A549 (cell line): ENCODE results near the gene NUP62. TPM values are rescaled to one million over a fixed set of nuclear protein-coding genes. Genes with fewer than 3 reads are reported as not detected.
A peak's percentile ranks its signal among the peaks of the same experiment; 100 is the strongest.

Experiments
- ATAC-seq, 2 experiments: fragments of 200-7000 bp in 1 of 2; fragments of >200 bp in 1 of 2; cut with Nextera tagmentation in 1 of 2; cut with Tn5 transposase in 1 of 2; 3 replicates each; pipeline versions ENCODE4 v1.8.0 to v1.9.1; 2018 to 2020; ENCODE audit warnings: mild to moderate bottlenecking in 1 of 2, moderate library complexity in 1 of 2
- CTCF ChIA-PET: fragments of 300-600 bp; sonication (Branson Sonifier 250); formaldehyde crosslinking; extraction: SDS; loops from one replicate; lab custom pipeline; 2021; ENCODE audit warnings: antibody characterized with exemption, inconsistent platforms; lab: Yijun Ruan, JAX
- POLR2A ChIA-PET: fragments of 350-600 bp; formaldehyde crosslinking; extraction: SDS; loops from one replicate; lab custom pipeline; 2021; ENCODE audit warnings: antibody characterized with exemption, inconsistent platforms; lab: Yijun Ruan, JAX
- DNase-seq, 2 experiments: peaks; one replicate each; pipeline versions ENCODE4 v3.0.0 to v3.0.0-alpha.2; 2011 to 2016; ENCODE audit warnings: low read depth in 1 of 2, low spot score in 1 of 2
- FAIRE-seq: peaks from 2 replicates; lab custom pipeline; 2011; peaks lifted over from hg19 to GRCh38; lab: Jason Lieb, UNC
- H3K27ac ChIP-seq, 2 experiments: fragments of >200 bp; sonication (Bioruptor Twin); formaldehyde crosslinking; 3 replicates each; pipeline ENCODE4 v1.5.1; 2016 to 2017
- H3K4me1 ChIP-seq: fragments of >200 bp; sonication (Bioruptor Twin); formaldehyde crosslinking; 3 replicates; pipeline ENCODE4 v1.6.1; 2016
- H3K4me2 ChIP-seq: fragments of >200 bp; sonication (Bioruptor Twin); formaldehyde crosslinking; 3 replicates; pipeline ENCODE4 v1.6.1; 2016
- H3K4me3 ChIP-seq: fragments of >200 bp; sonication (Bioruptor Twin); formaldehyde crosslinking; 3 replicates; pipeline ENCODE4 v1.5.1; 2016
- H3K9me3 ChIP-seq: fragments of >200 bp; sonication (Bioruptor Twin); formaldehyde crosslinking; 3 replicates; pipeline ENCODE4 v1.6.1; 2016
- CBX8 ChIP-seq: fragments of 200-600 bp; sonication (generic); IDR thresholded peaks from 2 replicates; pipeline ENCODE4 v1.6.1; 2016
- CHD2 ChIP-seq: fragments of 150-350 bp; IDR thresholded peaks from 2 replicates; pipeline ENCODE4 v1.6.1; 2014; ENCODE audit warnings: low read length; ENCODE audit not compliant: partially characterized antibody
- CHD4 ChIP-seq: fragments of 200-600 bp; sonication (generic); IDR thresholded peaks from 2 replicates; pipeline ENCODE4 v1.6.1; 2016; ENCODE audit warnings: antibody characterized with exemption, mild to moderate bottlenecking, borderline replicate concordance
- EHF ChIP-seq: fragments of 250-450 bp; sonication (Bioruptor Pico); IDR thresholded peaks from 2 replicates; pipeline ENCODE4 v1.5.0; 2020; ENCODE audit warnings: mild to moderate bottlenecking
- EP300 ChIP-seq, 2 experiments: fragments of >200 bp; sonication (Bioruptor Twin); formaldehyde crosslinking; IDR thresholded peaks; 2 replicates in 1 of 2; 3 replicates in 1 of 2; pipeline ENCODE4 v1.6.1; 2016 to 2017
- FOSB ChIP-seq: fragments of 250-450 bp; sonication (Bioruptor Pico); IDR thresholded peaks from 2 replicates; pipeline ENCODE4 v1.5.0; 2020; ENCODE audit warnings: mild to moderate bottlenecking, moderate library complexity
- HEYL ChIP-seq: fragments of 250-450 bp; sonication (Bioruptor Pico); IDR thresholded peaks from 2 replicates; pipeline ENCODE4 v1.8.0; 2021; ENCODE audit warnings: mild to moderate bottlenecking, moderate library complexity
- HOXB13 ChIP-seq: fragments of 250-450 bp; sonication (Bioruptor Pico); IDR thresholded peaks from 2 replicates; pipeline ENCODE4 v1.5.0; 2020; ENCODE audit warnings: low read depth, mild to moderate bottlenecking, moderate library complexity
- JUNB ChIP-seq: fragments of >200 bp; sonication (Bioruptor Twin); formaldehyde crosslinking; IDR thresholded peaks from 2 replicates; pipeline ENCODE4 v1.6.1; 2016
- MAZ ChIP-seq: fragments of 150-350 bp; IDR thresholded peaks from 2 replicates; pipeline ENCODE4 v1.6.1; 2014; ENCODE audit warnings: antibody characterized with exemption, low read depth, low read length, borderline replicate concordance
- NR3C1 ChIP-seq: fragments of >200 bp; sonication (Bioruptor Twin); formaldehyde crosslinking; IDR thresholded peaks from 3 replicates; pipeline ENCODE4 v1.6.1; 2017
- PHF8 ChIP-seq: fragments of 200-600 bp; sonication (generic); IDR thresholded peaks from 2 replicates; pipeline ENCODE4 v1.6.1; 2016; ENCODE audit warnings: low read depth, mild to moderate bottlenecking, antibody characterized with exemption, moderate library complexity, borderline replicate concordance
- POLR2AphosphoS2 ChIP-seq: conservative IDR thresholded peaks from 2 replicates; pipeline ENCODE4 v1.6.1; 2012; ENCODE audit warnings: low read length, improper control_type of control experiment, inconsistent platforms
- RAD21 ChIP-seq, 2 experiments: fragments of >200 bp in 1 of 2; sonication (Bioruptor Twin) in 1 of 2; formaldehyde crosslinking in 1 of 2; IDR thresholded peaks in 1 of 2; conservative IDR thresholded peaks in 1 of 2; 2 replicates in 1 of 2; 3 replicates in 1 of 2; pipeline ENCODE4 v1.6.1; 2012 to 2018; ENCODE audit warnings: inconsistent platforms in 1 of 2
- RARB ChIP-seq: fragments of 250-450 bp; sonication (Bioruptor Pico); IDR thresholded peaks from 2 replicates; pipeline ENCODE4 v1.8.0; 2021; ENCODE audit warnings: mild to moderate bottlenecking, moderate library complexity
- RFX5 ChIP-seq: fragments of 450-650 bp; IDR thresholded peaks from 2 replicates; pipeline ENCODE4 v1.7.1; 2014; ENCODE audit warnings: antibody characterized with exemption, mild to moderate bottlenecking, moderate library complexity
- TP53 ChIP-seq: fragments of 250-450 bp; sonication (Bioruptor Pico); IDR thresholded peaks from 2 replicates; pipeline ENCODE4 v1.5.0; 2021; ENCODE audit warnings: mild to moderate bottlenecking, moderate library complexity
- ZC3H11A ChIP-seq: fragments of 450-650 bp; IDR thresholded peaks from 2 replicates; pipeline ENCODE4 v1.6.1; 2014; ENCODE audit warnings: antibody characterized with exemption, mild to moderate bottlenecking
- WGBS: methylation state at CpG from one replicate; pipeline ENCODE4 v1.1.6; 2017; ENCODE audit errors: missing lambda C conversion rate; 5-methylcytosine and 5-hydroxymethylcytosine counted together
- polyA plus RNA-seq, 4 experiments: library from polyadenylated mRNA; depleted of rRNA in 3 of 4; stranded (reverse); fragments of >200 nt; fragmentation: RNase III in 1 of 4; extraction: RNeasy Plus Mini Kit Qiagen cat#74134 plus additional on column Dnase treatment in 1 of 4; gene quantifications; 2 replicates in 3 of 4; 3 replicates in 1 of 4; pipeline ENCODE4 v1.2.3, GENCODE V29; 2011 to 2017
- TF ChIP-seq, protein P1 (sequence below): fragments of 250-450 bp; sonication (Bioruptor Pico); IDR thresholded peaks from 2 replicates; pipeline ENCODE4 v1.5.0; 2020; ENCODE audit warnings: low read depth, mild to moderate bottlenecking, moderate library complexity
- TF ChIP-seq, protein P2 (sequence below): IDR thresholded peaks from 2 replicates; pipeline ENCODE4 v1.6.1; 2012
- TF ChIP-seq, protein P3 (sequence below): fragments of >200 bp; sonication (Bioruptor Twin); formaldehyde crosslinking; IDR thresholded peaks from 2 replicates; pipeline ENCODE4 v1.6.1; 2016
- TF ChIP-seq, protein P4 (sequence below): fragments of >200 bp; sonication (Bioruptor Twin); formaldehyde crosslinking; IDR thresholded peaks from 3 replicates; pipeline ENCODE4 v1.6.1; 2016
- TF ChIP-seq, protein P5 (sequence below): IDR thresholded peaks from 2 replicates; pipeline ENCODE4 v1.6.1; 2012
- TF ChIP-seq, protein P6 (sequence below): IDR thresholded peaks from 2 replicates; pipeline ENCODE4 v1.6.1; 2012; ENCODE audit warnings: low read depth, borderline replicate concordance

NUP62 gene
- polyA plus RNA-seq, 2 of the 4 experiments (the other 2 are of a cell fraction), result 21.4 to 83.9 TPM

DNA sequence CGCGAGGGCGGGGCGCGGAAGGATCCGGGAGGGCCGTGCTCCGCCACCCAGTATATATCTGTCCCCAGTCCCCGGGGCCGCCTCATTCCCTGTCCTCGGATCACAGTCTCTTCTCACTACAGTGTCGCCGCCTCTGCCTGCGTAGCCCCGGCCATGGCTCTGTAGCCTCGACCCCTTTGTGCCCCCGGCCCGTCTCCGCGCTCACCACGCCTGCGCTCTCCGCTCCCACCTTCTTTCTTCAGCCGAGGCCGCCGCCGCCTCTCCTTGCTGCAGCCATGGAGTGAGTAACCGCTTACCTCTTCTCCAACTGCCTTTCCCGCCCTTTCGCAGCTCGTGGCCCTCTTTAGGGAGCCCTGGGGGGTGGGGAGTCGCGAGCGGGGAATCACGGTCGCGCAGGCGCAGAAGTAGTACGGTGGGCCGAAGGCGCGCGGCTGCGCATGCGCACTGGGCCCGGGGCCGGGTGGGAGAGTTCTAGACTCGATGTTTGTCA lies at the start of gene NUP62, which contains the start of gene ATF5 (continued):
- TF ChIP-seq HOXB13 (CRISPR knock-in tag) (peak; percentile 70; the same call in 1 of the 2 replicates), POLR2AphosphoS2 (no peak), ZC3H11A (0 out of 2 replicates have a peak, but pooled peaks have one; percentile 8), PHF8 (peak; percentile 88), RAD21 (conservative IDR thresholded peaks at IDR 0.05 in 1 of 2, IDR thresholded peaks at IDR 0.05 in 1 of 2) (no peak), MAZ (peak; percentile 23; the same call in 1 of the 2 replicates)
- TF ChIP-seq, protein P1, sequence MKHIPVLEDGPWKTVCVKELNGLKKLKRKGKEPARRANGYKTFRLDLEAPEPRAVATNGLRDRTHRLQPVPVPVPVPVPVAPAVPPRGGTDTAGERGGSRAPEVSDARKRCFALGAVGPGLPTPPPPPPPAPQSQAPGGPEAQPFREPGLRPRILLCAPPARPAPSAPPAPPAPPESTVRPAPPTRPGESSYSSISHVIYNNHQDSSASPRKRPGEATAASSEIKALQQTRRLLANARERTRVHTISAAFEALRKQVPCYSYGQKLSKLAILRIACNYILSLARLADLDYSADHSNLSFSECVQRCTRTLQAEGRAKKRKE (CRISPR knock-in tag), result no peak; the same call in 1 of the 2 replicates

DNA sequence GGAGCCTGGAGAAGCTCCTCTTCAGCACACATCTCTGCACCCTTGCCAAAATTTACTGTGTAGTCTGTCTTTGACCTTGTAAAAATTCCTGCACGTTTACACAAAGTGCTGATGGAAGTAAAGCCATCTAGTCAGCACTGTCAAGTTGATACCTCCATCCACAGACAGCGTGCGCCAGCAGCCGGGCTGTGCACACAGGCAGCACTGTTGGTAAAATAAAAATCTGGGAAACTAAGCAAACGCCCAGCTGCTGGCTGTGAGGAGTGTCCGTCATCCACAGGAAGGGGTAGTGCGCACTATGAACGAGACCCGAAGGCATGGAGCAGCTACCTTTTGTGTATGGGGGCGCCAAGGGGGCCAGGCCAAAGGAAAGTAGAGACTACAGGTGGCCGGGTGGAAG lies 49.0 kb upstream of the NUP62 start:
- POLR2A ChIA-PET, result no interaction called here
- Histone ChIP-seq H3K4me1 (no peaks in the 10 kb centered on the region), H3K27ac (no peak overlapping the region), H3K9me3 (no peaks in the 10 kb centered on the region), H3K4me3 (no peak overlapping the region), H3K4me2 (no peak overlapping the region)
- DNase-seq, result no peak
- CTCF ChIA-PET, result interaction anchor here (1.0 to 6.8 kb wide), 4 partner anchors 28 to 158 kb away, joined by 3 to 43 read pairs (median 4); no protein-coding TSS in a partner anchor
- no peak for ATAC-seq
- TF ChIP-seq, protein P2, sequence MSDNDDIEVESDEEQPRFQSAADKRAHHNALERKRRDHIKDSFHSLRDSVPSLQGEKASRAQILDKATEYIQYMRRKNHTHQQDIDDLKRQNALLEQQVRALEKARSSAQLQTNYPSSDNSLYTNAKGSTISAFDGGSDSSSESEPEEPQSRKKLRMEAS, result no peak
- TF ChIP-seq, protein P1 (CRISPR knock-in tag), result no peak
- TF ChIP-seq, protein P3, sequence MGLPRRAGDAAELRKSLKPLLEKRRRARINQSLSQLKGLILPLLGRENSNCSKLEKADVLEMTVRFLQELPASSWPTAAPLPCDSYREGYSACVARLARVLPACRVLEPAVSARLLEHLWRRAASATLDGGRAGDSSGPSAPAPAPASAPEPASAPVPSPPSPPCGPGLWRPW, result no peak
- TF ChIP-seq POLR2AphosphoS2 (no peak), ZC3H11A (no peak), CBX8 (no peak), RFX5 (no peak), JUNB (no peak), RARB (CRISPR knock-in tag) (no peak), CHD4 (no peak), EHF (no peak), HEYL (no peak), EP300 (IDR thresholded peaks at IDR 0.05) (no peak), CHD2 (no peak)
- TF ChIP-seq, protein P4, sequence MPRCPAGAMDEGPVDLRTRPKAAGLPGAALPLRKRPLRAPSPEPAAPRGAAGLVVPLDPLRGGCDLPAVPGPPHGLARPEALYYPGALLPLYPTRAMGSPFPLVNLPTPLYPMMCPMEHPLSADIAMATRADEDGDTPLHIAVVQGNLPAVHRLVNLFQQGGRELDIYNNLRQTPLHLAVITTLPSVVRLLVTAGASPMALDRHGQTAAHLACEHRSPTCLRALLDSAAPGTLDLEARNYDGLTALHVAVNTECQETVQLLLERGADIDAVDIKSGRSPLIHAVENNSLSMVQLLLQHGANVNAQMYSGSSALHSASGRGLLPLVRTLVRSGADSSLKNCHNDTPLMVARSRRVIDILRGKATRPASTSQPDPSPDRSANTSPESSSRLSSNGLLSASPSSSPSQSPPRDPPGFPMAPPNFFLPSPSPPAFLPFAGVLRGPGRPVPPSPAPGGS, result no peak
- TF ChIP-seq, protein P5, sequence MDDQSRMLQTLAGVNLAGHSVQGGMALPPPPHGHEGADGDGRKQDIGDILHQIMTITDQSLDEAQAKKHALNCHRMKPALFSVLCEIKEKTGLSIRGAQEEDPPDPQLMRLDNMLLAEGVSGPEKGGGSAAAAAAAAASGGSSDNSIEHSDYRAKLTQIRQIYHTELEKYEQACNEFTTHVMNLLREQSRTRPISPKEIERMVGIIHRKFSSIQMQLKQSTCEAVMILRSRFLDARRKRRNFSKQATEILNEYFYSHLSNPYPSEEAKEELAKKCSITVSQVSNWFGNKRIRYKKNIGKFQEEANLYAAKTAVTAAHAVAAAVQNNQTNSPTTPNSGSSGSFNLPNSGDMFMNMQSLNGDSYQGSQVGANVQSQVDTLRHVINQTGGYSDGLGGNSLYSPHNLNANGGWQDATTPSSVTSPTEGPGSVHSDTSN, result no peak
- 77% methylated on average over 11 of the region's 11 CpGs for WGBS
- no peak for FAIRE-seq

DNA sequence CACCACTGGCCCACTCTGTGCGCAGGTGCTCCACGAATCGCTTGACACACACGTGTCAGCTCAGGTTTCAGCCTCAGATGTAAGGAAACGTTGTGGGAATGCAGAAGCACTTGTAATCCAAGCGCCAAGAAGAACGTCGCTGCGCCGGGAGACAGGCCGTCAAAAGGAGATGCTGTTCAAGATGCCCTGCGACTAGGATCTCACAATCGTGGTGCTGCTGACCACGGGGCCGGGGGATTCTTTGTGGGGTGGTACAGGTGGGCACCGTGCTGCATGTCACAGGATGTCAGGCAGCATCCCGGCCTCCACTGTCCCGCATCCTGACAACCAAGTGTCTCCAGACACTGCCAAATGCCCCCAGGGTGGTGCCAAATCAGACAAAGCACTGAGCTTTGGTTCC lies 48.6 kb upstream of the NUP62 start:
- FAIRE-seq (no peak), ATAC-seq (no peak), DNase-seq (no peak)
- H3K9me3 ChIP-seq, result no peaks in the 10 kb centered on the region
- ChIA-PET CTCF (interaction anchor here (1.0 to 6.8 kb wide), 3 partner anchors 12 to 40 kb away, joined by 3 to 43 read pairs (median 5); no protein-coding TSS in a partner anchor), POLR2A (no interaction called here)
- H3K27ac ChIP-seq, result no peak overlapping the region
- WGBS, result 77% methylated on average over 18 of the region's 18 CpGs
- no peak overlapping the region for H3K4me2 ChIP-seq
- no peaks in the 10 kb centered on the region for H3K4me1 ChIP-seq
- TF ChIP-seq, protein P6, sequence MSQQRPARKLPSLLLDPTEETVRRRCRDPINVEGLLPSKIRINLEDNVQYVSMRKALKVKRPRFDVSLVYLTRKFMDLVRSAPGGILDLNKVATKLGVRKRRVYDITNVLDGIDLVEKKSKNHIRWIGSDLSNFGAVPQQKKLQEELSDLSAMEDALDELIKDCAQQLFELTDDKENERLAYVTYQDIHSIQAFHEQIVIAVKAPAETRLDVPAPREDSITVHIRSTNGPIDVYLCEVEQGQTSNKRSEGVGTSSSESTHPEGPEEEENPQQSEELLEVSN, result no peak
- TF ChIP-seq POLR2AphosphoS2, result no peak
- TF ChIP-seq FOSB (CRISPR knock-in tag), result no peak
- TF ChIP-seq NR3C1, result no peak
- no peak for TF ChIP-seq CHD2
- no peak for TF ChIP-seq TP53 (CRISPR knock-in tag)
- no peak for TF ChIP-seq HEYL
- H3K4me3 ChIP-seq, result no peak overlapping the region
